ENCODE results near the gene FMO2.

FMO2 gene

GRCh38 chr1:171159148-171159547 is 26.0 kb upstream of the FMO2 start:
- no peak overlapping the region for H3K27ac ChIP-seq
- no peak overlapping the region for H3K9ac ChIP-seq
- no peak overlapping the region for H2AFZ ChIP-seq
- H3K9me3 ChIP-seq (ENCODE audit: control insufficient read depth, low read length): no peaks in the 10 kb centered on the region
- H3K79me2 ChIP-seq: no peaks in the 10 kb centered on the region
- H3K4me1 ChIP-seq: no peaks in the 10 kb centered on the region
- H3K36me3 ChIP-seq (ENCODE audit: control insufficient read depth, insufficient read depth, low read length): no peaks in the 10 kb centered on the region
- no peaks in the 10 kb centered on the region for H3K27me3 ChIP-seq (ENCODE audit: control insufficient read depth, insufficient read depth, low read length)
- no peak overlapping the region for H3K4me2 ChIP-seq (ENCODE audit: low read length)
- H3K4me3 ChIP-seq (ENCODE audit: low read depth, low read length): no peak overlapping the region
- TF ChIP-seq CTCF (IDR thresholded peaks at IDR 0.05): no peak

- no peaks in the 10 kb centered on the region for H3K27me3 ChIP-seq (ENCODE audit: control insufficient read depth, insufficient read depth, low read length)
- no peak overlapping the region for H3K4me2 ChIP-seq (ENCODE audit: low read length)
- no peak for TF ChIP-seq CTCF (IDR thresholded peaks at IDR 0.05)
- H3K27ac ChIP-seq: no peak overlapping the region
- H3K79me2 ChIP-seq: no peaks in the 10 kb centered on the region
- no peaks in the 10 kb centered on the region for H3K36me3 ChIP-seq (ENCODE audit: control insufficient read depth, insufficient read depth, low read length)
- H3K9ac ChIP-seq: no peak overlapping the region
- no peaks in the 10 kb centered on the region for H3K9me3 ChIP-seq (ENCODE audit: control insufficient read depth, low read length)
- peak overlapping the region; percentile 46 for H2AFZ ChIP-seq
- no peaks in the 10 kb centered on the region for H3K4me1 ChIP-seq
- H3K4me3 ChIP-seq (ENCODE audit: low read depth, low read length): no peak overlapping the region
Measured at GRCh38 chr1:171160211-171160610, 24.9 kb upstream of the FMO2 start.

GRCh38 chr1:171160639-171161354 is 24.3 kb upstream of the FMO2 start:
- H3K9ac ChIP-seq: no peak overlapping the region
- no peak for TF ChIP-seq CTCF (IDR thresholded peaks at IDR 0.05)
- no peak overlapping the region for H3K27ac ChIP-seq

GRCh38 chr1:171161431-171161830 is 23.7 kb upstream of the FMO2 start:
- H3K27ac ChIP-seq: no peak overlapping the region
- no peaks in the 10 kb centered on the region for H3K9me3 ChIP-seq (ENCODE audit: control insufficient read depth, low read length)
- no peaks in the 10 kb centered on the region for H3K36me3 ChIP-seq (ENCODE audit: control insufficient read depth, insufficient read depth, low read length)
- no peak overlapping the region for H3K9ac ChIP-seq
- no peak for TF ChIP-seq CTCF (IDR thresholded peaks at IDR 0.05)
- H3K4me3 ChIP-seq (ENCODE audit: low read depth, low read length): no peak overlapping the region
- H3K4me1 ChIP-seq: no peaks in the 10 kb centered on the region
- no peaks in the 10 kb centered on the region for H3K27me3 ChIP-seq (ENCODE audit: control insufficient read depth, insufficient read depth, low read length)
- no peak overlapping the region for H3K4me2 ChIP-seq (ENCODE audit: low read length)
- no peak overlapping the region for H2AFZ ChIP-seq
- no peaks in the 10 kb centered on the region for H3K79me2 ChIP-seq

More at GRCh38 chr1:171160639-171161354, 24.3 kb upstream of the FMO2 start:
- no peaks in the 10 kb centered on the region for H3K9me3 ChIP-seq (ENCODE audit: control insufficient read depth, low read length)
- H3K4me1 ChIP-seq: no peaks in the 10 kb centered on the region
- H3K79me2 ChIP-seq: no peaks in the 10 kb centered on the region
- no peaks in the 10 kb centered on the region for H3K36me3 ChIP-seq (ENCODE audit: control insufficient read depth, insufficient read depth, low read length)
- no peaks in the 10 kb centered on the region for H3K27me3 ChIP-seq (ENCODE audit: control insufficient read depth, insufficient read depth, low read length)
- H3K4me3 ChIP-seq (ENCODE audit: low read depth, low read length): no peak overlapping the region
- H2AFZ ChIP-seq: peak overlapping the region; percentile 46
- H3K4me2 ChIP-seq (ENCODE audit: low read length): no peak overlapping the region

GRCh38 chr1:171166361-171166760 is 18.7 kb upstream of the FMO2 start:
- H3K27ac ChIP-seq: no peak overlapping the region
- TF ChIP-seq CTCF (IDR thresholded peaks at IDR 0.05): no peak

More at GRCh38 chr1:171166361-171166760, 18.7 kb upstream of the FMO2 start:
- H3K79me2 ChIP-seq: no peaks in the 10 kb centered on the region
- no peaks in the 10 kb centered on the region for H3K36me3 ChIP-seq (ENCODE audit: control insufficient read depth, insufficient read depth, low read length)
- no peaks in the 10 kb centered on the region for H3K27me3 ChIP-seq (ENCODE audit: control insufficient read depth, insufficient read depth, low read length)
- H3K4me1 ChIP-seq: no peaks in the 10 kb centered on the region
- no peak overlapping the region for H3K9ac ChIP-seq
- H2AFZ ChIP-seq: no peak overlapping the region
- no peak overlapping the region for H3K4me2 ChIP-seq (ENCODE audit: low read length)
- H3K4me3 ChIP-seq (ENCODE audit: low read depth, low read length): no peak overlapping the region
- no peaks in the 10 kb centered on the region for H3K9me3 ChIP-seq (ENCODE audit: control insufficient read depth, low read length)
